Transverse colon (tissue), 4 donors: Measurements from ENCODE around the gene GALP.
"Not testable (repeated sequence)": the region's sequence is repeated elsewhere in the genome, so short reads cannot be mapped to it uniquely, and the experiment has no call there.

ENCODE experiments used
- POLR2A ChIP-seq: fragments of 450-650 bp; IDR thresholded peaks from one replicate; pipeline ENCODE4 v1.6.1; 2016; ENCODE audit warnings: antibody characterized with exemption, mild to moderate bottlenecking, moderate library complexity
- POLR2AphosphoS5 ChIP-seq, 3 donors: sonication (generic); formaldehyde crosslinking; IDR thresholded peaks; one replicate each; pipeline ENCODE4 v1.6.1; 2016; ENCODE audit warnings: antibody characterized with exemption in 3 of 3
- TF ChIP-seq, protein P1 (sequence below), 5 experiments: fragments of 200-600 bp in 3 of 5; fragments of 450-650 bp in 2 of 5; sonication (generic) in 3 of 5; IDR thresholded peaks; 1 replicate in 2 of 5; 2 replicates in 3 of 5; pipeline ENCODE4 v1.5.1; 2016 to 2017; ENCODE audit warnings: antibody characterized with exemption in 5 of 5, inconsistent platforms in 3 of 5, mild to moderate bottlenecking in 2 of 5, moderate library complexity in 1 of 5

DNA sequence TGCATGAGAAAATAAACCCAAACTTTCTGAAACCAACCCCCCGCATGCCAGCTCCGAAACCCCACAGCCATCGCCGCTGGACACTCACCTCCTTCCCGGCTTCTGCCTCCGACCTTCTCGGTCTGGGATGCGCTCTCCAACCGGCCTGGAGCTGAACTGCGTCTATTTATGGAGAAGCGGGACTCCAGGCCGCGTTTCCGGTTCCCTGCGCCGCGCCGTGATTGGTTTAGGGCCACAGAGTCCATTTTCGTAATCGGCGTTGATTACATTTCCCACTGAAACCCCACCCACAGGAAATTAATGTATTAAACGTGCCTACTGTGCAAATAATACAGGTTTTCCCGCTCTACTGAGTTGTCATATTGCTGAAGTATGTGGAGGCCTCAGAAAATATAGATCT, 21.8 kb downstream of the GALP start, which contains the start of gene ZSCAN5B:
- TF ChIP-seq, protein P1, sequence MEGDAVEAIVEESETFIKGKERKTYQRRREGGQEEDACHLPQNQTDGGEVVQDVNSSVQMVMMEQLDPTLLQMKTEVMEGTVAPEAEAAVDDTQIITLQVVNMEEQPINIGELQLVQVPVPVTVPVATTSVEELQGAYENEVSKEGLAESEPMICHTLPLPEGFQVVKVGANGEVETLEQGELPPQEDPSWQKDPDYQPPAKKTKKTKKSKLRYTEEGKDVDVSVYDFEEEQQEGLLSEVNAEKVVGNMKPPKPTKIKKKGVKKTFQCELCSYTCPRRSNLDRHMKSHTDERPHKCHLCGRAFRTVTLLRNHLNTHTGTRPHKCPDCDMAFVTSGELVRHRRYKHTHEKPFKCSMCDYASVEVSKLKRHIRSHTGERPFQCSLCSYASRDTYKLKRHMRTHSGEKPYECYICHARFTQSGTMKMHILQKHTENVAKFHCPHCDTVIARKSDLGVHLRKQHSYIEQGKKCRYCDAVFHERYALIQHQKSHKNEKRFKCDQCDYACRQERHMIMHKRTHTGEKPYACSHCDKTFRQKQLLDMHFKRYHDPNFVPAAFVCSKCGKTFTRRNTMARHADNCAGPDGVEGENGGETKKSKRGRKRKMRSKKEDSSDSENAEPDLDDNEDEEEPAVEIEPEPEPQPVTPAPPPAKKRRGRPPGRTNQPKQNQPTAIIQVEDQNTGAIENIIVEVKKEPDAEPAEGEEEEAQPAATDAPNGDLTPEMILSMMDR (IDR thresholded peaks at IDR 0.05) = not testable (repeated sequence)
- TF ChIP-seq POLR2AphosphoS5 (IDR thresholded peaks at IDR 0.05); POLR2A: not testable (repeated sequence)
